HG02623 (cell line): ENCODE data around the gene ABHD17A.
"Not testable (repeated sequence)": the region's sequence is repeated elsewhere in the genome, so short reads cannot be mapped to it uniquely, and the experiment has no call there.

Experiments
- ATAC-seq: cut with Tn5 transposase; IDR thresholded peaks from one replicate; pipeline ENCODE4 v1.9.1; 2021; ENCODE audit warnings: moderate library complexity; ENCODE audit not compliant: unreplicated experiment

Gene ABHD17A

GRCh38 chr19:1882089-1882785 is 3.1 kb downstream of the ABHD17A start:
- no peak for ATAC-seq

- ATAC-seq: not testable (repeated sequence)
Measured at GRCh38 chr19:1881393-1882088, 3.8 kb downstream of the ABHD17A start.

- no peak for ATAC-seq
Measured at GRCh38 chr19:1880611-1881392, 4.5 kb downstream of the ABHD17A start.

- not testable (repeated sequence) for ATAC-seq
Measured at GRCh38 chr19:1879982-1880381, 5.3 kb downstream of the ABHD17A start.

- ATAC-seq: not testable (repeated sequence)
Measured at GRCh38 chr19:1878583-1878982, 6.7 kb downstream of the ABHD17A start.

- not testable (repeated sequence) for ATAC-seq
Measured at GRCh38 chr19:1877280-1877660, 8.0 kb downstream of the ABHD17A start.

GRCh38 chr19:1876496-1877279 is 8.6 kb downstream of the ABHD17A start:
- ATAC-seq: peak; percentile 8

GRCh38 chr19:1875646-1876495 is 9.4 kb downstream of the ABHD17A start:
- ATAC-seq: peak; percentile 76

GRCh38 chr19:1875265-1875645 is 10.0 kb downstream of the ABHD17A start:
- not testable (repeated sequence) for ATAC-seq

GRCh38 chr19:1874554-1875185 is 10.6 kb downstream of the ABHD17A start:
- no peak for ATAC-seq

GRCh38 chr19:1873524-1874473 is 11.5 kb downstream of the ABHD17A start:
- no peak for ATAC-seq

GRCh38 chr19:1872807-1873523 is 12.3 kb downstream of the ABHD17A start:
- ATAC-seq: no peak

- ATAC-seq: no peak
Measured at GRCh38 chr19:1871630-1872029, 13.7 kb downstream of the ABHD17A start.

GRCh38 chr19:1871140-1871597 is 14.1 kb downstream of the ABHD17A start:
- no peak for ATAC-seq

GRCh38 chr19:1868971-1869370 is 16.3 kb downstream of the ABHD17A start:
- no peak for ATAC-seq

- no peak for ATAC-seq
Measured at GRCh38 chr19:1867349-1867724, 18.0 kb downstream of the ABHD17A start.

- ATAC-seq: no peak
Measured at GRCh38 chr19:1866693-1867348, 18.5 kb downstream of the ABHD17A start.
